Measurements from ENCODE around the gene FBLIM1.

Gene FBLIM1

DNA sequence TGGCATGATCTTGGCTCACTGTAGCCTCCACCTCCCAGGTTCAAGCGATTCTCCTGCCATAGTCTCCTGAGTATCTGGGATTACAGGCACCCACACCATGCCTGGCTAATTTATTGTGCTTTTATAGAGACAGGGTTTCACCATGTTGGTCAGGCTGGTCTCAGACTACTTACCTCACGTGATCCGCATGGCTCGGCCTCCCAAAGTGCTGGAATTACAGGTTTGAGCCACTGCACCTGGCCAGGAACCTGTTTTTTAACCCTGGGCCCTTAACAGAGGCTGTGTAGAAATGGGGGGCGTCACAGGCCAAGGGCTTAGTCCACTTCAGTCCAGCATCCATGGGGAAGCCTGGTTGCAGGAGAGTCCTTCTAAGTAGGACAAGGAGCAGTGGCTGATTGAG lies 9.3 kb downstream of the FBLIM1 start:
- H2AFZ ChIP-seq (ENCODE audit: low read depth, low read length), result no peak overlapping the region

DNA sequence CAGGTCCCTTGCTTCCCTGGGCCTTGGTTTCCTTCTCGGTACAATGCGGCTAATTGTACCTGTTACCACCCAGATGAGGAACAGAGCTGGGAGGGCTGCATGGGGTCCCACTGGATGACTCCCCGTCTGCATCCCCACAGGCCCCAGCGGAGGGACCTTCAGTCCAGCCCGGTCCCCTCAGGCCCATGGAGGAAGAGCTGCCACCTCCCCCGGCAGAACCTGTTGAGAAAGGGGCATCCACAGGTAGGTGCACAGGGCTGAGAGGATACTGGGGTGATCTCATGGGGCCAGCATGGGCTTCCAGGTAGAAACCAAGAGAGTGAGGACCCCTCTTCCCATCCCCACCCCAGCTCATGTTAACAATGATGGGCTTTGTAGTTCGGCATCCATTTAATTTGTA lies 9.8 kb downstream of the FBLIM1 start:
- Histone ChIP-seq H3K4me3 (ENCODE audit: insufficient read depth in 1 of 2, low read depth in 1 of 2, low read length in 2 of 2) (no peak overlapping the region), H2BK12ac (ENCODE audit: low read length in 2 of 2) (no peak overlapping the region), H3K9me3 (ENCODE audit: control insufficient read depth, low read length) (no peaks in the 10 kb centered on the region), H3K4ac (ENCODE audit: low read depth in 1 of 2, low read length in 2 of 2) (no peak overlapping the region), H4K8ac (ENCODE audit: low read length) (no peak overlapping the region), H2AFZ (ENCODE audit: low read depth, low read length) (no peak overlapping the region), H3K4me1 (ENCODE audit: control insufficient read depth, insufficient read depth, low read depth, low read length) (peaks cover 17% of the 10 kb centered on the region), H3K27me3 (ENCODE audit: control insufficient read depth in 1 of 2, insufficient read depth in 1 of 2, low read length in 2 of 2) (no peaks in the 10 kb centered on the region), H4K91ac (ENCODE audit: low read length) (no peak overlapping the region), H2BK15ac (ENCODE audit: low read depth, poor library complexity, severe bottlenecking) (no peak overlapping the region), H2BK5ac (ENCODE audit: low read depth, low read length, poor library complexity, severe bottlenecking) (no peak overlapping the region), H3K36me3 (ENCODE audit: control insufficient read depth in 1 of 2, insufficient read depth in 2 of 2, low read depth in 1 of 2, low read length in 2 of 2) (peaks cover 36 to 84% of the 10 kb centered on the region in 2 experiments), H2AK5ac (ENCODE audit: low read length, severe bottlenecking) (no peak overlapping the region), H3K18ac (ENCODE audit: low read depth in 1 of 2, low read length in 2 of 2) (no peak overlapping the region), H3K27ac (ENCODE audit: low read length, poor library complexity, severe bottlenecking) (no peak overlapping the region), H3K4me2 (ENCODE audit: low read length, poor library complexity, severe bottlenecking) (no peak overlapping the region), H3K23ac (ENCODE audit: low read length in 2 of 2) (no peak overlapping the region), H3K14ac (ENCODE audit: low read length in 2 of 2) (no peak overlapping the region), H3K9ac (ENCODE audit: low read length) (no peak overlapping the region), H2BK120ac (ENCODE audit: low read depth, low read length) (no peak overlapping the region), H3K79me1 (replicated peaks; ENCODE audit: low read length, poor library complexity, severe bottlenecking) (peaks cover 48% of the 10 kb centered on the region)
- no peak for DNase-seq
- 95% methylated on average over 6 of the region's 7 CpGs for WGBS

More for the DNA sequence above, 9.3 kb downstream of the FBLIM1 start:
- 96% methylated on average over 5 of the region's 5 CpGs for WGBS
- Histone ChIP-seq H3K18ac (ENCODE audit: low read depth in 1 of 2, low read length in 2 of 2) (no peak overlapping the region), H2BK15ac (ENCODE audit: low read depth, poor library complexity, severe bottlenecking) (no peak overlapping the region), H3K79me1 (replicated peaks; ENCODE audit: low read length, poor library complexity, severe bottlenecking) (peaks cover 47% of the 10 kb centered on the region), H3K4me2 (ENCODE audit: low read length, poor library complexity, severe bottlenecking) (no peak overlapping the region), H3K4me3 (ENCODE audit: insufficient read depth in 1 of 2, low read depth in 1 of 2, low read length in 2 of 2) (no peak overlapping the region), H2BK120ac (ENCODE audit: low read depth, low read length) (no peak overlapping the region), H3K27ac (ENCODE audit: low read length, poor library complexity, severe bottlenecking) (no peak overlapping the region), H2BK5ac (ENCODE audit: low read depth, low read length, poor library complexity, severe bottlenecking) (no peak overlapping the region), H3K4me1 (ENCODE audit: control insufficient read depth, insufficient read depth, low read depth, low read length) (peaks cover 17% of the 10 kb centered on the region), H3K23ac (ENCODE audit: low read length in 2 of 2) (no peak overlapping the region), H3K36me3 (ENCODE audit: control insufficient read depth in 1 of 2, insufficient read depth in 2 of 2, low read depth in 1 of 2, low read length in 2 of 2) (peaks cover 36 to 82% of the 10 kb centered on the region in 2 experiments), H4K91ac (ENCODE audit: low read length) (no peak overlapping the region), H3K14ac (ENCODE audit: low read length in 2 of 2) (no peak overlapping the region), H3K27me3 (ENCODE audit: control insufficient read depth in 1 of 2, insufficient read depth in 1 of 2, low read length in 2 of 2) (no peaks in the 10 kb centered on the region), H2AK5ac (ENCODE audit: low read length, severe bottlenecking) (no peak overlapping the region), H4K8ac (ENCODE audit: low read length) (no peak overlapping the region), H3K9ac (ENCODE audit: low read length) (no peak overlapping the region), H2BK12ac (ENCODE audit: low read length in 2 of 2) (no peak overlapping the region), H3K9me3 (ENCODE audit: control insufficient read depth, low read length) (no peaks in the 10 kb centered on the region), H3K4ac (ENCODE audit: low read depth in 1 of 2, low read length in 2 of 2) (no peak overlapping the region)
- no peak for DNase-seq

DNA sequence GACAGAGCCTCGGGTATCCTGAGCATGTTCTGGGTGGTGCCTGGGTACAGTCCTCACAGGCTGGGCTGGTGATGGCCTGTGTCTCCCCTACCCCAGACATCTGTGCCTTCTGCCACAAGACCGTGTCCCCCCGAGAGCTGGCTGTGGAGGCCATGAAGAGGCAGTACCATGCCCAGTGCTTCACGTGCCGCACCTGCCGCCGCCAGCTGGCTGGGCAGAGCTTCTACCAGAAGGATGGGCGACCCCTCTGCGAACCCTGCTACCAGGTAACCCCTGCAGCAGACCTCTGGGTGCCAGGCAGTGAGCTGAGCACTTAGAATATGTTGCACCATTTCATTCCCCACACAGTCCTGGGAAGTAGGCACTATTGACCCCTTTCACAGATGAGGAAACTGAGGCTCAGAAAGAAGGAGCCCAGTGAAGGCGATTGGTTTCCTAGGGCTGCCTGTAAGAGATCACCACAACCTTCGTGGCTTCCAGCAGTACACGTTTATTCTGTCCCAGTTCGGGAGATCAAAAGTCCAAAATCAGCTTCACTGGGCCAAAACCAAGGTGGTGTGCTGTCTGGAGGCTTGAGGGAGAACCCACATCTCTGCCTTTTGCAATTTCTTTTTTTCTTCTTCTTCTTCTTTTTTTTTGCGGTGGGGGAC lies 11.8 kb downstream of the FBLIM1 start:
- Histone ChIP-seq H3K23ac (ENCODE audit: low read length in 2 of 2) (no peak overlapping the region), H4K91ac (ENCODE audit: low read length) (no peak overlapping the region)

DNA sequence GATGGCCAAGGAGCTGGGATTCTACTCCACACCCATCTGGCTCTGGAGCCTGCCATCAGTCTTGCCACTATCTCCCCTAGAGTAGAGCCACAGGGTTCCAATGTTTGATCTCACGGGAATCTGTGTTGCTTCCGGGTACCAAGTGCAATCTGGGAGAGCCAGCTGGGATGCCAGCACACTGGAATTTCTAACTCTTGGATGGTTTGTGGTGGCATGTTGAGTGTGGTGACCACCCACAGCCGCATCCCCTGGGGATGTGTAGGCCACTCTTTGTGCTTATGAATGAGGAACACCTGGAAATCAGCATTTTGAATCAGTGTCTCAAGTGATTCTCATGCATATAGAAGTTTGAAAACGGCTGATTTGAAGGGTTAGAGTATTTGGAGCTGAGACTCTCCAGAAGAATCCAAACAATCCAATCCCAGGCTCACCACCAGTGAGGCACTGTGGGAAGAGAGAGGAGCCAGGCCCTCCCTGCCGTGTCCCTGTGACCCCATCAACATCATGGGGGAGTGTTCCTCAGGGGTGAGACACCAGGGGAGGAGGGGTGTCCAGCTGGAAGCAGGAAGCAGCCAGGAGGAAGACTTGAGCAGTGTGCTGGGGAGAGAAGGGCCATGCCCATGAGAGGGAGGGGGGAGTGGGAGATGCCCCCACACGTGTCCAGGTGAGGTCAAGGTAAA lies 13.4 kb downstream of the FBLIM1 start:
- no peak overlapping the region for H3K18ac ChIP-seq (ENCODE audit: low read depth in 1 of 2, low read length in 2 of 2)
- peaks cover 34% of the 10 kb centered on the region for H3K79me1 ChIP-seq (replicated peaks; ENCODE audit: low read length, poor library complexity, severe bottlenecking)
- H2AK5ac ChIP-seq (ENCODE audit: low read length, severe bottlenecking), result no peak overlapping the region
- no peak overlapping the region for H2BK15ac ChIP-seq (ENCODE audit: low read depth, poor library complexity, severe bottlenecking)
- H3K4me1 ChIP-seq (ENCODE audit: control insufficient read depth, insufficient read depth, low read depth, low read length), result peaks cover 2% of the 10 kb centered on the region
- H3K9ac ChIP-seq (ENCODE audit: low read length), result no peak overlapping the region
- no peak overlapping the region for H4K8ac ChIP-seq (ENCODE audit: low read length)
- no peaks in the 10 kb centered on the region for H3K27me3 ChIP-seq (ENCODE audit: control insufficient read depth in 1 of 2, insufficient read depth in 1 of 2, low read length in 2 of 2)
- H2BK120ac ChIP-seq (ENCODE audit: low read depth, low read length), result no peak overlapping the region
- 94% methylated on average over 5 of the region's 6 CpGs for WGBS
- no peak overlapping the region for H3K27ac ChIP-seq (ENCODE audit: low read length, poor library complexity, severe bottlenecking)
- peaks cover 40 to 83% of the 10 kb centered on the region in 2 experiments for H3K36me3 ChIP-seq (ENCODE audit: control insufficient read depth in 1 of 2, insufficient read depth in 2 of 2, low read depth in 1 of 2, low read length in 2 of 2)
- H4K91ac ChIP-seq (ENCODE audit: low read length), result no peak overlapping the region
- no peak overlapping the region for H3K23ac ChIP-seq (ENCODE audit: low read length in 2 of 2)
- H3K9me3 ChIP-seq (ENCODE audit: control insufficient read depth, low read length), result no peaks in the 10 kb centered on the region
- no peak overlapping the region for H3K4me2 ChIP-seq (ENCODE audit: low read length, poor library complexity, severe bottlenecking)
- peak overlapping the region in 1 of 2 experiments; percentile 24 for H2BK12ac ChIP-seq (ENCODE audit: low read length in 2 of 2)
- H2BK5ac ChIP-seq (ENCODE audit: low read depth, low read length, poor library complexity, severe bottlenecking), result no peak overlapping the region
- no peak overlapping the region for H3K4ac ChIP-seq (ENCODE audit: low read depth in 1 of 2, low read length in 2 of 2)
- no peak overlapping the region for H3K4me3 ChIP-seq (ENCODE audit: insufficient read depth in 1 of 2, low read depth in 1 of 2, low read length in 2 of 2)
- DNase-seq, result no peak
- peak overlapping the region in 1 of 2 experiments; percentile 62 for H3K14ac ChIP-seq (ENCODE audit: low read length in 2 of 2)
- H2AFZ ChIP-seq (ENCODE audit: low read depth, low read length), result no peak overlapping the region

More for the DNA sequence above, 11.8 kb downstream of the FBLIM1 start:
- H3K4ac ChIP-seq (ENCODE audit: low read depth in 1 of 2, low read length in 2 of 2), result no peak overlapping the region
- no peak for DNase-seq
- H3K4me1 ChIP-seq (ENCODE audit: control insufficient read depth, insufficient read depth, low read depth, low read length), result peaks cover 6% of the 10 kb centered on the region
- H2BK12ac ChIP-seq (ENCODE audit: low read length in 2 of 2), result no peak overlapping the region
- H3K36me3 ChIP-seq (ENCODE audit: control insufficient read depth in 1 of 2, insufficient read depth in 2 of 2, low read depth in 1 of 2, low read length in 2 of 2), result peaks cover 41 to 85% of the 10 kb centered on the region in 2 experiments
- H3K9me3 ChIP-seq (ENCODE audit: control insufficient read depth, low read length), result no peaks in the 10 kb centered on the region
- no peak overlapping the region for H2AFZ ChIP-seq (ENCODE audit: low read depth, low read length)
- no peak overlapping the region for H3K27ac ChIP-seq (ENCODE audit: low read length, poor library complexity, severe bottlenecking)
- H2BK5ac ChIP-seq (ENCODE audit: low read depth, low read length, poor library complexity, severe bottlenecking), result no peak overlapping the region
- no peak overlapping the region for H2AK5ac ChIP-seq (ENCODE audit: low read length, severe bottlenecking)
- H3K27me3 ChIP-seq (ENCODE audit: control insufficient read depth in 1 of 2, insufficient read depth in 1 of 2, low read length in 2 of 2), result no peaks in the 10 kb centered on the region
- no peak overlapping the region for H2BK120ac ChIP-seq (ENCODE audit: low read depth, low read length)
- no peak overlapping the region for H3K4me2 ChIP-seq (ENCODE audit: low read length, poor library complexity, severe bottlenecking)
- no peak overlapping the region for H3K14ac ChIP-seq (ENCODE audit: low read length in 2 of 2)
- H2BK15ac ChIP-seq (ENCODE audit: low read depth, poor library complexity, severe bottlenecking), result no peak overlapping the region
- 95% methylated on average over 14 of the region's 14 CpGs for WGBS
- no peak overlapping the region for H3K18ac ChIP-seq (ENCODE audit: low read depth in 1 of 2, low read length in 2 of 2)
- H3K79me1 ChIP-seq (replicated peaks; ENCODE audit: low read length, poor library complexity, severe bottlenecking), result peaks cover 38% of the 10 kb centered on the region
- H3K9ac ChIP-seq (ENCODE audit: low read length), result no peak overlapping the region
- H3K4me3 ChIP-seq (ENCODE audit: insufficient read depth in 1 of 2, low read depth in 1 of 2, low read length in 2 of 2), result no peak overlapping the region
- H4K8ac ChIP-seq (ENCODE audit: low read length), result no peak overlapping the region
